NCI-H1436 treated with DMSO at 0.1 percent for 48 hours (cell line): Measurements from ENCODE around the gene TIMM10.

Source experiments
- DNase-seq: peaks from one replicate; lab custom pipeline; 2025; lab: John Stamatoyannopoulos, UW

The TIMM10 gene

DNA sequence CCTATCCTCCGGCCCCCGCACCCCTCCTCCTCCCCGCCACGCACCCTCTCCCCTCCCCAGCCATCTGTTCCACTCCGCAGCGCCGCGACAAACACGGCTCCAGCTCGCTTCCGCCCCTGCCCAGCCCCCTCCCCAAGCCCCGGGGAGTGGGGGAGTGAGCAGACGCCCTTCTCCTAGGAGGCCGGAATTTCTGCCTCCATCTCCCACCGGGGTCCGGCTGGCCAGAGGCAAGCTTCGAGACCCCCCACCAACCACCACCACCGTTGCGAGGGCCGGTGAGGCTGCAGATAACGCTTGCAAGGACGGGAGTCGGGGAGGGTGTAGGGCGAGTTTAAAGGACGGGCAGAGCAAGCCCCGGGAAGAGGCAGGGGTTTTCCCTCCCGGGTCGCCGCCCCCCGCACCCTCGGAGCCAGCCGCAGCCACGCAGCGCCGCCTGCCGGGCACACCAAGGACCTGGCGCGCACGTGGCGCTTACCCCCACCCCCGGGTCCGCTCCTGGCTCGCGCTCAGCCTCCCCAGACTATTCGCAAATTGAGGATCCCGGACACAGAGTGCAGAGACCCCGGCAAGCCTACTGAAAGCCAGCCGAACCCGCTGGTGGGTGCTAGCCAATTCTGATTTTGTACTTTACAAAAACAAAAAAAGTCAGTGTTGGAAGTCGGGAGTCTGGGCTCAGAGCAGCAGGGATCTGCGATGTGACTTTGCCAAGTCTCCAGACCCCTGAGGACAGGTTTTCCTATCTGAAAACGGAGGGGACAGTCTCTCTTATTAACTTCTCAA is 47.6 kb downstream of the TIMM10 start:
- DNase-seq: no peak

DNA sequence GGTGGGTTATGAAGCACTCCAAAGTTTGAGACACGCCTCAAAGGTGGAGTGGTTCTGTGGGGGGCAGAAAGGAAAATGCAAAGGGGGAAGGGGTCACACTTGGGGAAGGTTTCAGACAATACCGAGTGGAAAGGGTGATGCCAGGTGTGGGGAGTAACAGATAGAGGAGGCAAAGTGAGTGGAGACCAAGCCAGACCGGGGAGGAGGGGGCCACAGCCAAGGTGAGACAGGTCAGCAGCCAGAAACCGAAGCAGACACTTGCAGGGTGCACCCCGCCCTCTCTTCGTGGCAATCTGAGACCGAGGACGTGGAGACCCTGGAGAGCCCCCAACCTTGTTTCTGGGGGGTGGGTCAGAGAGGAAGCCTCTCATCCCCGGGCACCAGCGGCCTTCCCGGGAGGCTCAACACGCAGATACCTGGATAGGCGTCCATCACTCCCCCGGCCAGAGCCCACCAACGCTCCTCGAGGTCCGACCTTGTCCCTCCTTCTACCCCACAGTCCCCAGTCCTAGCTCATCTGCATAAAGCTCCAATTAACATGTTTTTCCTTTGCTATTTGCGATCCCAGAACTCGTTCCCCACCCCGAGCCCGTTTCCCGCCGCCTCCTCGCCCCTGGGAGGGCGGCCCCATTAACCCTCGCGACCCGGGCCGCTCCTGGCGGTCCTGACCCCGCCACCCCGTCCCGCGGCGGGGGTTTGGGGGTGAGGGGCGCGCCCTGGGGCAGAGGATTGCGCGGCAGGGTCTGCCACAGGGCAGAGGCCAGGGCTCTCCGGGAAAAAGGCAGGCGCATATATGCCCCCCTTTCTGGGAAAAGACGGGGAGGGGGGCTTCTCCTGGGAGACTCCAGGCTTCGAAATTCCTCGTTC is 48.4 kb downstream of the TIMM10 start:
- no peak for DNase-seq

- DNase-seq: no peak
Observed at GRCh38 chr11:57481315-57481714, 49.2 kb downstream of the TIMM10 start.

GRCh38 chr11:57480409-57481137 is 50.0 kb downstream of the TIMM10 start:
- no peak for DNase-seq

GRCh38 chr11:57479911-57480310 is 50.6 kb downstream of the TIMM10 start:
- DNase-seq: no peak

DNA sequence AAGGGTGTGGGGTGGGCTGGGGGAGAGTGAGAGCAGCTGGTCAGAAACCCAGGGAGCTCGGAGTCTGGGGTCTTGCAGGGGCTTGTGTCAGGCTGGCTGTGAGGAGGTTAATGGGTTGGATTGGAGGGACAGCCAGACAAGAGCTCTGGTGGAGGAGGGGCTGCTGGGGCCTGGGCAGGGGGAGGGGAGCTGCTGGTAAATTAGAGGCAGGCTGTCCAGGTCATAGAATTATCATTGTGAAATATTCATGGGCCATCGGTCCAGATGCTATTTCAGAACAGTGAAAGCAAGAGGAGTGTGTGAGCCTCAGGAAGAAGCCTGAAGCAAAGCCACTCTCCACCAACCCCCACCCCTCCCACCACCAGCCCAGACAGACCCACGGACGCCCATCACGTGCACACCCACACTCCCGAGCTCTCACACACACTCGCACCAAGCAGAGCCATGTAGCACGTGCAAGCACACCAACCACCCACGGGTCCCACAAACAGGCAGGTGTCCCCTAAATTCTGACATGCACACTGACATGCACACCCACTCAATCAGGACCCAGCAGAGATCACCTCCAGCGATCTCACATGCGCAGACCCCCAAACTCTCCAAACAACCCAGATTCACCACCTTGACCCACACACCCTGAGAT is 51.4 kb downstream of the TIMM10 start:
- DNase-seq: no peak
